Thyroid gland (tissue), 4 donors: ENCODE measurements around the gene PIM2. TPM values are rescaled to one million over a fixed set of nuclear protein-coding genes. Genes with fewer than 3 reads are reported as not detected.
A peak's percentile ranks its signal among the peaks of the same experiment; 100 is the strongest.

Source experiments
- DNase-seq, 2 donors: peaks; one replicate each; pipeline ENCODE4 v3.0.0-alpha.2; 2019
- H3K27ac ChIP-seq, 3 donors: fragments of 200-600 bp; sonication (generic); 1 replicate in 2 of 3; 2 replicates in 1 of 3; pipeline ENCODE4 v1.5.1; 2016 to 2019; ENCODE audit warnings: mild to moderate bottlenecking in 1 of 3, moderate library complexity in 1 of 3
- H3K27me3 ChIP-seq: fragments of 200-600 bp; sonication (generic); one replicate; pipeline ENCODE4 v1.5.1; 2019
- H3K36me3 ChIP-seq, 2 donors: fragments of 200-600 bp; sonication (generic); one replicate each; pipeline ENCODE4 v1.5.1; 2016 to 2019
- H3K4me1 ChIP-seq, 2 donors: fragments of 200-600 bp; sonication (generic); one replicate each; pipeline ENCODE4 v1.5.1; 2017 to 2019
- H3K4me3 ChIP-seq, 3 donors: fragments of 200-600 bp; sonication (generic); replicated peaks in 1 of 3; 1 replicate in 2 of 3; 2 replicates in 1 of 3; pipeline ENCODE4 v1.5.1; 2016; ENCODE audit warnings: mild to moderate bottlenecking in 1 of 3
- H3K9me3 ChIP-seq: fragments of 200-600 bp; sonication (generic); one replicate; pipeline ENCODE4 v1.5.1; 2017
- POLR2A ChIP-seq, 2 donors: fragments of 450-650 bp; IDR thresholded peaks; one replicate each; pipeline ENCODE4 v1.6.1; 2017; ENCODE audit warnings: antibody characterized with exemption in 2 of 2, mild to moderate bottlenecking in 2 of 2, moderate library complexity in 1 of 2
- WGBS, 2 donors: methylation state at CpG; one replicate each; pipeline ENCODE4 v1.1.5; 2017; 5-methylcytosine and 5-hydroxymethylcytosine counted together
- intact Hi-C: fragments of 100-400 bp; cut with DNase I; formaldehyde crosslinking; loops from one replicate; pipeline ENCODE4 v1.15.1; 2023
- total RNA-seq, 4 donors: library from RNA; depleted of rRNA; stranded (reverse); fragments of >200 nt; gene quantifications; one replicate each; pipeline ENCODE4 v1.2.3, GENCODE V29; 2016
- TF ChIP-seq, protein P1 (sequence below), 6 experiments: fragments of 200-600 bp in 3 of 6; fragments of 450-650 bp in 3 of 6; sonication (generic) in 3 of 6; IDR thresholded peaks; one replicate each; pipeline ENCODE4 v1.5.1; 2016 to 2019; ENCODE audit warnings: antibody characterized with exemption in 6 of 6, mild to moderate bottlenecking in 2 of 6, inconsistent platforms in 1 of 6, moderate library complexity in 1 of 6

The PIM2 gene
- total RNA-seq, result 10 to 100 TPM in 1 of 4 donors, 1 to 10 TPM in 3; 4.8 to 12.1 (median 5.9) TPM

DNA sequence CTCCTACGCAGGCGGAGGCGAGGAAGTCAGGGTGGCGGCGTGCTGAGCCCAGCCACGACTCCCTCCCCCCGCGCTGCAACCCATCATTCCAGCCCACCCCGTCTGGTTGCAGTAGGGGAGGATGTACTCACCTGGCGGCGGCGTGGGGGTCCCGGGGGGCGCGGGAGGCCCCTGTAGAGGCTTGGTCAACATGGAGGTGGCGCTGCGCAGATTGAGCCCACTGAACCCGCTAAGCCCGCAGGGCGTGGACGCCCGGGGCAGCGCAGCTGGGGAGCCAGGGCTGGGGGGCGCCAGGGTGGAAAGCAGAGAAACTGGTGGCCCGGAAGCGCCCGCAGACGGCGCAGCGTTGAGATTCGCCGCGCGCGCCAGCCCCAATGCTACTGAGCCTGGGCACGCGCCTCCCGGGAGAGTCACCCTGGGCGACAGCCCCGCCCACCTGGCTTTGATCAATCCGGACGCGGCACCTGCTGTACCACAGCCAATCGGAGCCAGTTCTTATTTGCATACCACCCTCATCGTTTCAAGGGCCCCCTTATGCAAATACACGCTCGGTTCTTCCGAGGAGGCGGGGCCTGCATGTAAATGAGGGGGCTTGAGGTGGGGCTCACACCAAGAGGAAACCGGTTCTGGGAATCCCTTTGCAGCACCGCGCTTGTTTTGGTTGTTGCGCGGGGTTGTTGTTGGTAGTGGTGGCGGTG lies at the start of gene PIM2:
Gene PIM2 (minus strand): TSS at position 382 of the 698 bp plus-strand sequence. CDS start 190 bp downstream, at position 192.
- Histone ChIP-seq H3K27me3 (no peaks in the 10 kb centered on the region), H3K9me3 (no peaks in the 10 kb centered on the region), H3K4me1 (peaks cover 4 to 12% of the 10 kb centered on the region in 2 donors), H3K4me3 (peak within 1 kb of the TSS in 2 of 3 donors; percentile 42), H3K36me3 (peaks cover 13 to 15% of the 10 kb centered on the region in 2 donors), H3K27ac (peak within 1 kb of the TSS; percentile 33 to 87 (median 80))
- peak; percentile 94 to 95 for DNase-seq
- intact Hi-C loops, result no loop called here
- TF ChIP-seq POLR2A (IDR thresholded peaks at IDR 0.05), result peak; percentile 47 to 97
- TF ChIP-seq, protein P1, sequence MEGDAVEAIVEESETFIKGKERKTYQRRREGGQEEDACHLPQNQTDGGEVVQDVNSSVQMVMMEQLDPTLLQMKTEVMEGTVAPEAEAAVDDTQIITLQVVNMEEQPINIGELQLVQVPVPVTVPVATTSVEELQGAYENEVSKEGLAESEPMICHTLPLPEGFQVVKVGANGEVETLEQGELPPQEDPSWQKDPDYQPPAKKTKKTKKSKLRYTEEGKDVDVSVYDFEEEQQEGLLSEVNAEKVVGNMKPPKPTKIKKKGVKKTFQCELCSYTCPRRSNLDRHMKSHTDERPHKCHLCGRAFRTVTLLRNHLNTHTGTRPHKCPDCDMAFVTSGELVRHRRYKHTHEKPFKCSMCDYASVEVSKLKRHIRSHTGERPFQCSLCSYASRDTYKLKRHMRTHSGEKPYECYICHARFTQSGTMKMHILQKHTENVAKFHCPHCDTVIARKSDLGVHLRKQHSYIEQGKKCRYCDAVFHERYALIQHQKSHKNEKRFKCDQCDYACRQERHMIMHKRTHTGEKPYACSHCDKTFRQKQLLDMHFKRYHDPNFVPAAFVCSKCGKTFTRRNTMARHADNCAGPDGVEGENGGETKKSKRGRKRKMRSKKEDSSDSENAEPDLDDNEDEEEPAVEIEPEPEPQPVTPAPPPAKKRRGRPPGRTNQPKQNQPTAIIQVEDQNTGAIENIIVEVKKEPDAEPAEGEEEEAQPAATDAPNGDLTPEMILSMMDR (IDR thresholded peaks at IDR 0.05), result peak in 1 of 6 experiments; percentile 5
- 0% methylated on average over 5 to 8 of the region's 55 CpGs for WGBS, 2 donors

DNA sequence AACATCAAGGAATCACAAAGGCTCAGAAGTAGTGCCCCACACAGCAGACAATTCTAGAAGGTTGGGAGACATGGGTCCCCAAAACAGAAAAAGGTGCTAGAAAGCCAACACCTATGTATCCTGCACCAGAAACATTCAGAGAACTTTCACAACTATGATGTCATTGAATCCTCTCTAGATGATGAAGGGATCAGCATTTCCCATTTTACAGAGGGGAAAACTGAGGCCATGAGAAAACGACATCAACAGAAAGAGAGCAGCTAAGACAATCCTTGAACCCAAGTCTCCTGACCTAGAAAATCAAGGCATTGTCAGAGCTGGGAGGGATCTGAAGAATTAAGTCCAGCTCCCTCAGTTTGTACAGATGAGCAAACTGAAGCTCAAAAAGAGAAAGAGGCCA lies 49.6 kb upstream of the PIM2 start:
- TF ChIP-seq, protein P1 (IDR thresholded peaks at IDR 0.05), result no peak
- TF ChIP-seq POLR2A (IDR thresholded peaks at IDR 0.05), result no peak
- H3K4me3 ChIP-seq, result no peak overlapping the region
- no peak overlapping the region for H3K27ac ChIP-seq
- H3K27me3 ChIP-seq, result no peaks in the 10 kb centered on the region
- peaks cover 7 to 8% of the 10 kb centered on the region in 2 donors for H3K4me1 ChIP-seq
- intact Hi-C loops, result no loop called here
- 69 to 75% methylated on average over 1 of the region's 1 CpG for WGBS, 2 donors
- H3K9me3 ChIP-seq, result no peaks in the 10 kb centered on the region
- H3K36me3 ChIP-seq, result no peaks in the 10 kb centered on the region
- no peak for DNase-seq

DNA sequence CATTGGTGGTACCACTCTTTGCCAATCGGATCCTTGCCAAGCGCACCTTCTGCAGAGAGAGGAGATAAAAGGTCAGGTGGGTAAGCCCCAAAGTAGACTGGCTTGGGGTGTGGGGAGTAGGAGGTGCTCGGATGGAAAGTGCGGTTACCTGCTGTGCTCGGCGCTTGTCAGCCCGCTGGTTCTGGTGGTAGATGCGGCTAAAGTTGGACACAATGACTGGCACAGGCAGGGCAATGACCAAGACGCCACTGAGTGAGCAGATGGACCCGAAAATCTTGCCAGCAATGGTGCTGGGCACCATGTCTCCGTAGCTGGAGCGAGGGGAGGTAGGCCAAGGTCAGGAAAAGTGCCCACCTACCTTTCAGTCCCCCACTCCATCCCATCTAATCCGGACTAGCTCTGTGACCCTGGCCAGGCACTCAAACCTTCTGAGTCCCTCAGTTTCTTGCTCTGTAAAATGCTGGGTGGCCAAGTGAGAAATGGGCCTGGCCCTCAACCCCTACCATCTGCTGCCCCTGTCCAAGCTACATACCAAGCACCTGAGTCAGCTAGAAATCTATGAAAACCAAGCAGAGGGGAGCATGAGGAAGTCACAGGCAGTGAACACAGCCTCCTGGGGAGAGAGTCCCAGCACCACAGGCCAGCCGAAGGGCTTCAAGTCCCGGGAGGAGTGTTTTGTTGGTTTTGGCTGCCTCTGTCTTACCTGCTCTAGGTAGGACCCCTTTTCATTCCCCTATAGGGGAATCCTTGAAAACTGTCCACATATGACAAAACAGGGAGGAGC lies 48.2 kb upstream of the PIM2 start:
- DNase-seq, result peak; percentile 22 to 23
- no peaks in the 10 kb centered on the region for H3K36me3 ChIP-seq
- no peak overlapping the region for H3K27ac ChIP-seq
- no peaks in the 10 kb centered on the region for H3K27me3 ChIP-seq
- intact Hi-C loops, result no loop called here
- peaks cover 3 to 5% of the 10 kb centered on the region in 2 donors for H3K4me1 ChIP-seq
- no peaks in the 10 kb centered on the region for H3K9me3 ChIP-seq
- H3K4me3 ChIP-seq, result no peak overlapping the region
- TF ChIP-seq, protein P1 (IDR thresholded peaks at IDR 0.05), result no peak
- TF ChIP-seq POLR2A (IDR thresholded peaks at IDR 0.05), result no peak
- 86 to 93% methylated on average over 9 to 14 of the region's 15 CpGs for WGBS, 2 donors

DNA sequence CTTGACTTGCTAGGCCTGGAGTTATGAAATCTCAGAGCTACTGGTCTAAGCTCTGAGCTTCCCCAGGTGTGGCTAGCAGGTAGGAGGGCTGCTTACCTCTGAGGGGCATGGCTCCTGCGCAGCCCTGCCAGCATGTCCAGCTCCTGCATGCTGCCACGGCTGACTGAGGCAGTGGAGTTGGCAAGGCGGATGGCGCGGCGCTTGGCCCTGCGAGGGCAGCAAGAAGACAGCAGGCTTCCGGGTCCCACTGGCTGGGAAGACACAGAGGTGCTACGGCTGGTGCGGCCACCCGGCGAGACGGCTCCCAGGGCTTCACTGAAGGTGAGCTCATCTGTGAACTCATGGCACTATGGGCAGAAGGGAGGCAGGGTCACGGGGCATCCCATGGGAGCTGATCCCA lies 47.1 kb upstream of the PIM2 start:
- no peaks in the 10 kb centered on the region for H3K4me1 ChIP-seq
- no peaks in the 10 kb centered on the region for H3K36me3 ChIP-seq
- H3K27ac ChIP-seq, result no peak overlapping the region
- no peak for DNase-seq
- H3K9me3 ChIP-seq, result no peaks in the 10 kb centered on the region
- intact Hi-C loops, result no loop called here
- H3K27me3 ChIP-seq, result no peaks in the 10 kb centered on the region
- 93 to 94% methylated on average over 6 to 8 of the region's 14 CpGs for whole genome bisulfite sequencing, 2 donors
- no peak overlapping the region for H3K4me3 ChIP-seq
- no peak for TF ChIP-seq POLR2A (IDR thresholded peaks at IDR 0.05)
- TF ChIP-seq, protein P1 (IDR thresholded peaks at IDR 0.05), result no peak
